ENCODE measurements around the gene GPR155.
"Not testable (repeated sequence)": the region's sequence is repeated elsewhere in the genome, so short reads cannot be mapped to it uniquely, and the experiment has no call there.

The GPR155 gene

DNA sequence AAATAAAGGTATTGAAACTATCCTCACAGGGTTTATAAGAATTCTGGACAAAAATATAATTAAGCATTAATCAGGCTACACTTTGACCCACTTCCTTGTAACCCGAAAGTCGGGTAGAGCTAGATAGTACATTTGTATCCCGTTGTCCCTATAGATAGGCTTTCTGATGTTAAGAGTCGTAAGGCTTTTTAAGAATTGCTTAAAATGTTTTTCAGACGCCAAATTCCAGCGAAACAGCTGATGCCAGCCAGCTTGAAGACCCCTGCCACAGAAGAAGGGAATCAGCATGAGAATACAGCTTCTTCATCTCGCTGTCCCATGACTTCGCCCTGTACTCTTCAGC is 962 bp upstream of the GPR155 start:
- TF ChIP-seq, protein P1, sequence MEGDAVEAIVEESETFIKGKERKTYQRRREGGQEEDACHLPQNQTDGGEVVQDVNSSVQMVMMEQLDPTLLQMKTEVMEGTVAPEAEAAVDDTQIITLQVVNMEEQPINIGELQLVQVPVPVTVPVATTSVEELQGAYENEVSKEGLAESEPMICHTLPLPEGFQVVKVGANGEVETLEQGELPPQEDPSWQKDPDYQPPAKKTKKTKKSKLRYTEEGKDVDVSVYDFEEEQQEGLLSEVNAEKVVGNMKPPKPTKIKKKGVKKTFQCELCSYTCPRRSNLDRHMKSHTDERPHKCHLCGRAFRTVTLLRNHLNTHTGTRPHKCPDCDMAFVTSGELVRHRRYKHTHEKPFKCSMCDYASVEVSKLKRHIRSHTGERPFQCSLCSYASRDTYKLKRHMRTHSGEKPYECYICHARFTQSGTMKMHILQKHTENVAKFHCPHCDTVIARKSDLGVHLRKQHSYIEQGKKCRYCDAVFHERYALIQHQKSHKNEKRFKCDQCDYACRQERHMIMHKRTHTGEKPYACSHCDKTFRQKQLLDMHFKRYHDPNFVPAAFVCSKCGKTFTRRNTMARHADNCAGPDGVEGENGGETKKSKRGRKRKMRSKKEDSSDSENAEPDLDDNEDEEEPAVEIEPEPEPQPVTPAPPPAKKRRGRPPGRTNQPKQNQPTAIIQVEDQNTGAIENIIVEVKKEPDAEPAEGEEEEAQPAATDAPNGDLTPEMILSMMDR (IDR thresholded peaks at IDR 0.05; ENCODE audit: low read depth, low read length), result no peak
- DNase-seq, result no peak
- no peaks in the 10 kb centered on the region for H3K9me3 ChIP-seq (ENCODE audit: severe bottlenecking)
- H3K36me3 ChIP-seq, result no peaks in the 10 kb centered on the region
- peak overlapping the region; percentile 87 for H3K27ac ChIP-seq
- H3K27me3 ChIP-seq (ENCODE audit: insufficient read depth, low read depth, severe bottlenecking), result no peaks in the 10 kb centered on the region
- peak overlapping the region; percentile 84 for H3K4me3 ChIP-seq (ENCODE audit: low read depth, low read length)

DNA sequence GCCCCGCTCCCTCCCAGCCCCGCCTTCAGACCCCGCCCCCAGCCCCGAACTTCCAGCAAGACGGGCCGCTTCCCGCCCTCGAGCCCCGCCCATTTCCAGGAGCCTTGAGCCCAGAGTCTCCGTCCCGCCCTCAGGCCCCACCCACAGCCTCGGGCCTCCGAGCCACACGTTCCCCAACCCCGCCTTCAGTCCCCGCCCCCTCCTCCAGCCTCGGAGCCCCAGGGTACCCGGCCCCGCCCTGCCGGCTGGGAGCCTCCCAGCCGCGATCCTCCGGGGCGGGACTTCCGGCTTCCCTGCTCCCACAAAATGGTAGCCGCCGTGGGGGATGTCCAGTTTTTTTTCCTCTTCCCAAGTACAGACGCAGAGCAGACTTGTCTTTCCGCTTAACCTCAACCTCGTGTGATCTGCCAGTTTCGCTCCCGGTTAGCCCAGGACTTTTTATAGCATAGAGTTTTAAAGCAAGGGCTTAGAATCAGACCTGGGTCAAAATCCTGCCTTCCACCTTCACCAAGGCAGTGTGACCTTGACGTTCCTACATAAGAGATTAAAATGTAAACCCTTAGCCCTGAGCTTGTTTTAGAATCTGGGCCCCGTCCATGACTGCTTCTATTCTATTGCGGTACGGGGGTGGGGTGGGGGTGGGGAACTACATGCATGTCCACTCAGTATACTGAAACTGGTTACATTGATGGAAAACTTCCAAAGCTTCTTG is 435 bp upstream of the GPR155 start:
- Histone ChIP-seq H3K9me3 (ENCODE audit: severe bottlenecking) (no peaks in the 10 kb centered on the region), H3K36me3 (no peaks in the 10 kb centered on the region), H3K4me3 (ENCODE audit: low read depth, low read length) (peak overlapping the region; percentile 84), H3K27me3 (ENCODE audit: insufficient read depth, low read depth, severe bottlenecking) (no peaks in the 10 kb centered on the region), H3K27ac (peak overlapping the region; percentile 87)
- peak; percentile 99 for DNase-seq
- TF ChIP-seq, protein P1 (IDR thresholded peaks at IDR 0.05; ENCODE audit: low read depth, low read length), result no peak

DNA sequence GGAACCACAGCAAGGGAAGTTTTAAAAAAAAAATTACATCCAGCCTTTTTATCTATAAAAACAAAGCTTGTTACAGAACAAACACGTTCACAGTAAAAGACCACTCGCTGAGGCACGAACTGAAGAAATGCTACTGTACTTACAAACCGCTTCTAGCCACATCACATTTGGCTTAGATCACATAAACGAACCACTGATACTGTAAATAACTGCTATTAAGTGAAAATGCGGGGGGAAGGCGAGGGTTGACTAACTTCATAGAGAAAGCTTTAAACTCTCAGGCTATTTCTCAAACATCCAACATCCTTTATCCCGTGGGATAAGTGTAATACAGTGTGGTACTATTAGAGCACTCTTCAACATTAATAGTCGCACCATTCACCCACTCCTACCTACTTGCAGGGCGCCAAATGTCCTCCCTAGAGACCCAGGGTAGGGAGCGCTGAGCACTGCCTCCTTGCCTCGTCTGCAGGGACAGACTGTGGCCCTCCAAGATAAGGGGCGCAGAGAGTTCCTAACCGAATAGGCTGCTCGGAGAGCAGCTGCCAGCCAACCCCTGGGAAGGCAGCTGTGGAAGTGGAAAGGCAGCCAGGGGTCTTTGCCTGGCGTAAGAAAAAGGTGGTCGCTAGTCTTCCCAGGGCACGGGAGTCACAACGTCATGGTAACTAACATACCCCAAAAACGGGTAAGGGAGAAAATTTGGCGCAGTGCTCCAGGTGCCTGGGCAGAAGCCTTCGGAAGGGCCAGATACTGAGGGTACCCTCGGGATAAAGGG is 854 bp downstream of the GPR155 start:
- peak overlapping the region; percentile 76 for H3K4me3 ChIP-seq (ENCODE audit: low read depth, low read length)
- H3K27me3 ChIP-seq (ENCODE audit: insufficient read depth, low read depth, severe bottlenecking), result no peaks in the 10 kb centered on the region
- H3K9me3 ChIP-seq (ENCODE audit: severe bottlenecking), result no peaks in the 10 kb centered on the region
- TF ChIP-seq, protein P1 (IDR thresholded peaks at IDR 0.05; ENCODE audit: low read depth, low read length), result no peak
- no peak overlapping the region for H3K27ac ChIP-seq
- H3K36me3 ChIP-seq, result no peaks in the 10 kb centered on the region
- DNase-seq, result no peak

DNA sequence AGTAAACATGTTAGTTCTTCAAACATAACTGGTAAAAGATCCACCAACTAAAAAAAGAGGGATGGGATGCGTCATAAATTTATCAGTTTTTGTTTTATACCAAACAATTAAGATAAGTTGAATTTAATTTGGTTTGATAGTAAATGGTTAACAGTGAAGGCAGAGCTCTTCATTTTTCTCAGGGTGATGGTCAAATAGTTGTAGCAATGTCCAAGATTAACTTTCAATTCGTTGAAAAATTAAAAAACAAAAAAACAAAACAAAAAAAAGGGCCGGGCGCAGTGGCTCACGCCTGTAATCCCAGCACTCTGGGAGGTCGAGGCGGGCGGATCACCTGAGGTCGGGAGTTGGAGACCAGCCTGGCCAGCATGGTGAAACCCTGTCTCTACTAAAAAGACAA is 1.8 kb downstream of the GPR155 start:
- H3K4me3 ChIP-seq (ENCODE audit: low read depth, low read length); H3K36me3 ChIP-seq; H3K27ac ChIP-seq; H3K27me3 ChIP-seq (ENCODE audit: insufficient read depth, low read depth, severe bottlenecking); DNase-seq; H3K9me3 ChIP-seq (ENCODE audit: severe bottlenecking): not testable (repeated sequence)

DNA sequence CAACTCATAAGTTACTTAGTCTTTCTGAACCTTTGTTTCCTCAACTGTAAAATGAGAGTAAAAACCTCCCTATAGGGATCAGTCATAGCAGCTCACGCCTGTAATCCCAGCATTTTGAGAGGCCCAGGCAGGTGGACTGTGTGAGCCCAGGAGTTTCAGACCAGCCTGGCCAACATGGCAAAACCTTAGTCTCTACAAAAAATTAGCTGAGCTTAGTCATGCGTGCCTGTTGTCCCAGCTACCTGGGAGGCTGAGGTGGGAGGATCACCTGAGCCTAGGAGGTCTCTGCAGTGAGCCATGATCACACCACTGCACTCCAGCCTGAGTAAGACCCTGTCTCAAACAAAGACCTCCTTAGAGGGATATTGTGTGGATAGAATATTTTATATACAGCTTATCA is 2.3 kb downstream of the GPR155 start:
- TF ChIP-seq, protein P1 (IDR thresholded peaks at IDR 0.05; ENCODE audit: low read depth, low read length), result no peak
- no peak for DNase-seq
- Histone ChIP-seq H3K9me3 (ENCODE audit: severe bottlenecking) (no peaks in the 10 kb centered on the region), H3K4me3 (ENCODE audit: low read depth, low read length) (no peak overlapping the region), H3K27me3 (ENCODE audit: insufficient read depth, low read depth, severe bottlenecking) (no peaks in the 10 kb centered on the region), H3K36me3 (no peaks in the 10 kb centered on the region), H3K27ac (no peak overlapping the region)

DNA sequence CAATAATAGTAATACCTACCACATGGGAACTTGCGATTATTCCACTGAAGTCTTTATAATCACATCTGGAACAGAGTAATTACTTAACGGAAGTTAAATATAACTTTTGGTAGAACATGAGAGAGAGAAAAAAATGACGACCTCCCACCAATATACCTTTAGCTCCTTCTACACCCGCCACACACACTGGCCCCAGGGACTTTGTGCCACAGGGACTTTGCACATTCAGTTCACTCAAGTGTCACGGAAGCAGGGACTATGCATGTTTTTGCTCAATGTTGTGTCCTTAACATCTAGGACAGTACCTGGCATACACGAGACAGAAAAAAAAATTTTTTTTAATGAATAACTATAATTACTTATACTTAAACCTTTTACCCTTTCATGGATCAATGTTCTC is 4.0 kb downstream of the GPR155 start:
- TF ChIP-seq, protein P1 (IDR thresholded peaks at IDR 0.05; ENCODE audit: low read depth, low read length), result no peak
- Histone ChIP-seq H3K9me3 (ENCODE audit: severe bottlenecking) (no peaks in the 10 kb centered on the region), H3K27ac (no peak overlapping the region), H3K36me3 (no peaks in the 10 kb centered on the region), H3K27me3 (ENCODE audit: insufficient read depth, low read depth, severe bottlenecking) (no peaks in the 10 kb centered on the region), H3K4me3 (ENCODE audit: low read depth, low read length) (no peak overlapping the region)
- DNase-seq, result no peak

All from WERI-Rb-1 (cell line).